C4-2B (cell line): ENCODE data around the gene EML6.

Experiments
- ZFX ChIP-seq: fragments of 450-650 bp; IDR thresholded peaks from 2 replicates; pipeline ENCODE4 v1.6.1; 2017
- TF ChIP-seq, protein P1 (sequence below): fragments of 450-650 bp; conservative IDR thresholded peaks from 2 replicates; pipeline ENCODE4 v1.5.1; 2017; ENCODE audit warnings: mild to moderate bottlenecking

DNA sequence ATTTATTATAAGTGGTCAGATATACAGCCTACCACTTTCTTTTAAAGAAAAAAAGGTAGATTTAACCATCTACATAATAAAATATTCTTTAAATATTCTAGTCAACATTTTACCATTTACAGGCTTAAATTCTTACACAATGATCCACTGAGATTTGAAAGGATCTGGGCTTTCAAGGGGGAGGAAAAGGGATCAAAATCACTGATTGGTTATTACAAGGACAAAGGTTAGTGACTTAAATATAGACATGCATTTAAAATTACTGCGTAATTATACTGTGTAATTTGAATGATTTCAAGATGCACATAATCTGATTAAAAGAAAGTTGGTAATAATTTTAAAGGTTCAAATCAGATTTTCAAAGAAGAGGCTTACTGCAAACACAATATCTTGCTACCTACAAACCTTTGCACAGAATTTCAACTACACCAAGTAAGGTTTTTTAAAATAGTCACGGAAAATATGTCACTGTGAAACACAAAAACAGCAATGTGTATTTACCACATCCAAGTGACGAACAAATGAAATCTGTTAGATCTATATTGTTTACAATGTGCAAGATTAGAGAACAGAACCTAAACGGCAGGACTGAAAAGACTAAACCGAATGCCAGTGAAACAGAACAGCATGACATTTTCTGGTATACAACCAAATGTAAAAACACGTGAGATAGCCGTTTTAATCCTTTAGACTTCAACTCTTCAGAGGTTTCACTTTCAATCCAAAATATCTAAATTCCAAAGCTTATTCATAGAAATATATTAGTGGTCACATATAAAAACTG, 286.0 kb downstream of the EML6 start:
- TF ChIP-seq, protein P1, sequence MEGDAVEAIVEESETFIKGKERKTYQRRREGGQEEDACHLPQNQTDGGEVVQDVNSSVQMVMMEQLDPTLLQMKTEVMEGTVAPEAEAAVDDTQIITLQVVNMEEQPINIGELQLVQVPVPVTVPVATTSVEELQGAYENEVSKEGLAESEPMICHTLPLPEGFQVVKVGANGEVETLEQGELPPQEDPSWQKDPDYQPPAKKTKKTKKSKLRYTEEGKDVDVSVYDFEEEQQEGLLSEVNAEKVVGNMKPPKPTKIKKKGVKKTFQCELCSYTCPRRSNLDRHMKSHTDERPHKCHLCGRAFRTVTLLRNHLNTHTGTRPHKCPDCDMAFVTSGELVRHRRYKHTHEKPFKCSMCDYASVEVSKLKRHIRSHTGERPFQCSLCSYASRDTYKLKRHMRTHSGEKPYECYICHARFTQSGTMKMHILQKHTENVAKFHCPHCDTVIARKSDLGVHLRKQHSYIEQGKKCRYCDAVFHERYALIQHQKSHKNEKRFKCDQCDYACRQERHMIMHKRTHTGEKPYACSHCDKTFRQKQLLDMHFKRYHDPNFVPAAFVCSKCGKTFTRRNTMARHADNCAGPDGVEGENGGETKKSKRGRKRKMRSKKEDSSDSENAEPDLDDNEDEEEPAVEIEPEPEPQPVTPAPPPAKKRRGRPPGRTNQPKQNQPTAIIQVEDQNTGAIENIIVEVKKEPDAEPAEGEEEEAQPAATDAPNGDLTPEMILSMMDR, result no peak
- TF ChIP-seq ZFX, result no peak
